Epithelial cell of prostate (primary cell): ENCODE measurements around the gene FAR2.
A peak's percentile ranks its signal among the peaks of the same experiment; 100 is the strongest.
"Not testable (repeated sequence)": the region's sequence is repeated elsewhere in the genome, so short reads cannot be mapped to it uniquely, and the experiment has no call there.

ENCODE experiments used
- DNase-seq: peaks from one replicate; pipeline ENCODE4 v3.0.0-alpha.2; 2011; ENCODE audit warnings: low read depth, low spot score
- H3K27ac ChIP-seq: fragments of 450-650 bp; 2 replicates; pipeline ENCODE4 v1.5.1; 2017; ENCODE audit warnings: mild to moderate bottlenecking

The FAR2 gene

DNA sequence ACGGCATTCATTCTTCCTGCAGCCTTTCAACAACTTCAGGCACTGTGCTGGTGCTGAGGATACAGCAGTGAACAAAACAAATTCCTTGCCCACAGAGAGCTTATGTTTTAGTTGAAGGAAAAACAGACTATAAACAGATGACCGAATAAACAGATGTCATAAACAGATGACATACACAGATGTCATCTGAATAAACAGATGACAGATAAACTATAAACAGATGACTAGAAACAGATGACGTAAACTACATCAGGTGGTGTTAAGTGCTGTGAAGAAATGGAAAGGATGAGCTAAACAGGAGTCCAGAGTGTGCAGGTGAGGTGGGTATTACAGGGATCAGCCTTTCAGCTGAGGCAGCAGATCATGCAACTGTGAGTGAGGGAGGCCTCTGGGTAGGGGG, 80.9 kb downstream of the FAR2 start:
- H3K27ac ChIP-seq: no peak overlapping the region
- DNase-seq: no peak

DNA sequence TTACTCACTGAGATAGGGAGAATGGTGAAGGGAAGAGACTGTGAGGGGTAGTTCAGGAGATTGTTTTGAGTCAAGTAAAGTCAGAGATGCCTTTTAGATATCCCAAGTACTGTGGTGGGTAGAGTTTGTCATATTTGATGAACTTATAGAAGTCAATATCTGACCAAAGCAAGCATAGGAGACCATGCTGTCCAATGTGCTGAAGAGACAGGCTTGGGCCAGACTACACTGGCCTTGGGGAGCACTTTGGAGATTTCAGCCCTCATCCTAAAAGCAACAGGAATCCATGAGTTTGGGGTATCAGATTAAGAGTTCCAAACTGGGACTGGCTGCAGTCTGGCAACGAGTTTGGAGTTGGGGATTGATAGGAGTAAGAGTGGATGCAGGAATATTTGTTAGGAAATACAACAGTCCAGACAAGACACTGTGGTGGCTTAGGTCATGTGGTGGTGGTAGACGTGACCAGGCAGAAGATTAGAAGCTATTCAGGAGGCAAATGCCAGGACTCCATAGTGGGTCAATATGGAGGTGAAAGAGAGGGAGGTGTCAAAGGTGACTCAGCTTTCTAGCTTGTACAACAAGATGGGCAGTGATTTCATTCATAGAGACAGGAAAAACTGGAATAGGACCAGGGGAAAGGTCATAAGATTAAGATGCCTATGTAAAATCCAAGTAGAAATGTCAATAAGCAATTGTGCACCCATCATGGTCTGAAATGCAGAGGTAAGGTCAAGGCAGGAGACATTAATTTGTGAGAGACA, 81.9 kb downstream of the FAR2 start:
- DNase-seq: no peak
- no peak overlapping the region for H3K27ac ChIP-seq

DNA sequence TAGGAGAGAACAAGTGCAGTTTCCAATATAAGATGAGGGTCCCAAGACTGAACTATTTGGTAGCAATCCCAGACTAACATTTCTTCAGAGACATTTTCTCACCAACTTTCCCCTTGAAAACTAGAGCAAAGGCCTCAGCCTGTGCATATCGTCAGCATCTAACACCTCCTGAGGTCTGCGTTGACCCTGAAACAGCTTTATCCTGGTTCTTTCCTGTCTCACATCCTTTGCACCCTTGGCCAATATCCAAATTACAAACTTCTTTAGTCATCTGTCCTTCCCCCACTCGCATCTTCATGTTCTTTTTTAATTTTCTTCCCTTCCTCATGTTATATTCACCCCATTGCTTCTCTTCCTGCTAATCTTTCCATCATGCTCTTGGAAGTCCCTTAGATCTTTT, 83.0 kb downstream of the FAR2 start:
- no peak overlapping the region for H3K27ac ChIP-seq
- no peak for DNase-seq

DNA sequence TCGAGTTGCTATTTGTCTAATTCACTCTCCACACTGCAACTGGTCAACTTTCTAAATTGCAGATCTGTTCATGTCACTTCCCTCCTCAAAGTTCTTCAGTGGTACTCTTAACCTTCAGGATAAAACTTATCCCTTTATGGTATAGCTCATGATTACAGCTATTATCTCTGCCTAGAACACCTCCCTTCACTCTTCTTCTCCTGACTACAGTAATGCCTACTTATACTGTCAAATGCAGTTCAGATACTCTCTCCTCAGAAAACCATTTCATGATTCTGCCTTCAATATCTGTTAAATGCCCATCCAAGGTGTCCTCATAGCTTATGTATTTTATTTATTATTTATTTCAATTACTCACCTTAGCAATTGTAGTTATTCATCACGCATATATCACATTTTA, 85.5 kb downstream of the FAR2 start:
- no peak for DNase-seq
- H3K27ac ChIP-seq: no peak overlapping the region

DNA sequence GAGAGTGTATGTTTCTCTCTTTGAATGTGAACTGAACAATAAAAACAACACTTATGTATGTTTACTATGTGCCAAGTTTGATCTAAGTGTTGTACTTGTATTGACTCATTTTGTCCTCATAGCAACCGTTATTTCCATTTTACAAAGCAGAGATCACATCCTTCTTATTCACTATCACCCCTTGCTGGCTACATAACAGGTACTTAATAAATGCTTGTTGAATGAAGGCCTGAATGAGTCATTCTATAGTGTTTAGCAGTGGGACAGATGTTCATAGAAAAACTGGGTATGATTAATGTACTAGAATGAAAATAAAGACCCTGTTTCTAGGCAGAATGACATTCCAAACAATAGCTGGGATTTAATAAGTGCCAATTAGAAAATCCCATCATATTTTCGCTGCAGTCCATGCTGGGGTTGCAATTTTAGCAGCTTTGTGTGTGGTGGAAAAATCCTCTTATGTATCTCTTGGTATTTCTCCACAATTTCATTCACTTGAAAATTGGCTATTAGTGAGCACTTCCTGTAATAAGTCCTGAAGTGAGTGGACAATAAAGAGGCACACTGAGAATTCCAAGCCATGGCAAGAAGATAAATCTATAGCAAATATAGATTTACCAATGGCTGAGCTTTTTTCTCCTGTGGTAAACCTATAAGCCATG, 86.0 kb downstream of the FAR2 start:
- no peak for DNase-seq
- no peak overlapping the region for H3K27ac ChIP-seq

DNA sequence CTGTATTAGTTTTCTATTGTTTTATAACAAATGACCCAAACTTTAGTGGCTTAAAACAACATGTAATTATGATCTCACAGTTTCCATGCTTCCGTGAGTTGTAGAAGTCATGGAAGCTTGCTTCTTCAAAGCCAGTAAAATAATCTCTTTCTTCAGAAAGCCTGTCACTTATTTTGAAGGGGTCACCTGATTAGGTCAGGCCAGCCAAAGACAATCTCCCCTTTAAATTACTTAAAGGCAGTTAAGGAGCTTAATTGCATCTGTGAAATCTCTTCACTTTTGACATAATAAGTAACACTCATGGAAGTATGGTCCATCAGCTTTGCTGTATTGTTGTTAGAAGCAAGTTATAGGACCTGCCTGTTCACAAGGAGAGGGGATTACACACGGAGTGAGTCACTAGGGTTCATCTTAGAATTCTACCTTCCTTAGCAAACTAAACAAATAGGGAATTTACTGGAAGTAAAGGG, 89.8 kb downstream of the FAR2 start:
- no peak overlapping the region for H3K27ac ChIP-seq
- DNase-seq: no peak

DNA sequence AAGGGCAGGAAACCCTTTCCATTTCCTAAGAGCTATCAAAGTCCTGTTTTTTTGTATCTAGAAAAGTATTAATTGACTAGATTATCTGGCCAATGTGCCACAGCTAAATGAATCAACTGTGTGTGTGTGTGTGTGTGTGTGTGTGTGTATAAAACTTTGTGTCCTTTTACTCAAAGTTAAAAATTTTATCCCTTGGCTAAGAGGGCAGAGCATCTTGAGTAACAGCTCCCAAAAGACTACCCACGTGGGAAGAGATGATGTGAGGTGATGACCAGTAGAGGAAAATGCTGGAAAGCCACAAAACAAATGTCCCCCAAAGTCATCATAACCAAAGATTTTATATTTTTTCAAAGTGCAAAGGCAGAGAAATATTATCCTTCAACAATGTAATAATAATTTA, 90.3 kb downstream of the FAR2 start:
- H3K27ac ChIP-seq: no peak overlapping the region
- no peak for DNase-seq

DNA sequence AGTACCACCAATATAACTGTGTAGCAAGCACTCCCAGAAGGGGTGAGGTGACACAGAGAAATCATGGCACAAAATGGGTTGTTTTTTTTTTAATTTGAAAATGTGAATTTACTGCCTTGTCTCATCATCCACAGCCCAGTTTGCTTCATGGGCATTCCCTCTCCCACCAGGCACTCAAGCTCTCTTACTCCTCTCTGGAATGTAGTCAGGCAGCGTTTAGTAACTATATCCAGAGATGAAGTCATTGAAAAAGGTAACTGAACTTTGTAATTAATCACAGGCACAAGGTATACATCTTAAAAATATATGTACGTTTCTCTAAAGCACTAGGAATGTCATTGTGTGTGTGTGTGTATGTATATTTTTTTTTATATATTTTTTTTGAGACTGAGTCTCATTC, 91.4 kb downstream of the FAR2 start:
- no peak for DNase-seq
- no peak overlapping the region for H3K27ac ChIP-seq

DNA sequence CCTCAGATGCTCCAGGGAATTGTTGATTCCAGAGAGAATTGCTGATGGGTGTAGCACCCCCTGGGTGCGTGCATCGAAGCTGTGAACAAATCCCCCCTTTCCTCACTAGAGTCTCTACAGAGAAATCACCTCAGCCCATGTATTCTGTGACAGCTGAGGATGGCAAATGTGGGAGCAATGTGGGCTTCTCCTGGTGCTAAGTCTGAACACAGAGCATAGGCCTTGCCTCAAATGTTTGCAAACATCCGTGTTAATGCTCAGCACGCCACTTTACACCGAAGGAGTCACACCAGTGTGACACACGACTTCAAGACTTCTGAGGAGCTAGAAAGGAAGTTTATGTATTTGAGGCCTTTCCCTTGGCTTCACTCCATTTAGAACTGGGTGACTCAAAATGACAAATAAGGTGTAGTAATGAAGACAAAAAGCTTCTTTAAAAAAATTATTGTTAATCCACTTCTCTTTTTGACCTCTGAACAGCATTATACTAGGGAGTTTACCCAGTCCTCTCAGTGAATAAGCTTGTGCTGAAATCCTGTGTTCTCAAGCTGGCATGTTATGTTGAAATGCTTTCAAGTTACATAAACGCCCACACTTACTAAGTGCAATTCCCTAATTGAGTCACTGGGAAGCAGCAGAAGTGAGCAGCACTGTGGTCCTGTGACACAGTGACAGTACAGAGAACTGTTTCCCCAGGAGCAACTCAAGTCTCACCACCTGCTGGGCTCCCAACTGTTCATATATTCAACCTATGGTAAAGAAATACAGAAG, 92.9 kb downstream of the FAR2 start:
- H3K27ac ChIP-seq: peak overlapping the region; percentile 53
- peak; percentile 79 for DNase-seq

DNA sequence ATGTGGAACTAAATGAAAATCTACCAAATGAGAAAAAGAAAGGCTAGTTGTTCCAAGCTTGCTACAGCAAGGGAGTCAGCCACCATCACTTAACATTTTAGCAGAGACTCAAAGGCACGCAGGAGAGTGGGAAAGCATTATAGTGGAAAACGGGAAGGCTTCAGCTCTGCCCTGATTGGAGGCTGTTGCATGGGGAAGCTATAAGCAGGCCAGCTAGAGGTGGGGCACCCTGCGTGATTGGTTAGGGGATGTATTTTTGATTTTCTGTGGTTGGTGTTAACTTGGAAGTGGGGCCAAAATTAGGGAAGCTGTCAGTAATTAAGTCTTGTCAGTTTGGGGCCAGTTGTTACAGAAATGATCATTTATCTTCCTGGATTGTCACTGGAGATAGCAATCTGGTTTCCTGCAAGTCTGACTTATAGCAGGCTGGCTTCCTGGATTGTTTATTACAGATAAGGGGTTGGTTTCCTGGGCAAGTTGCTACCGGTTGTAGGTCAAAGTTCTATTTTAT, 93.9 kb downstream of the FAR2 start:
- DNase-seq: no peak
- H3K27ac ChIP-seq: peak overlapping the region; percentile 53

DNA sequence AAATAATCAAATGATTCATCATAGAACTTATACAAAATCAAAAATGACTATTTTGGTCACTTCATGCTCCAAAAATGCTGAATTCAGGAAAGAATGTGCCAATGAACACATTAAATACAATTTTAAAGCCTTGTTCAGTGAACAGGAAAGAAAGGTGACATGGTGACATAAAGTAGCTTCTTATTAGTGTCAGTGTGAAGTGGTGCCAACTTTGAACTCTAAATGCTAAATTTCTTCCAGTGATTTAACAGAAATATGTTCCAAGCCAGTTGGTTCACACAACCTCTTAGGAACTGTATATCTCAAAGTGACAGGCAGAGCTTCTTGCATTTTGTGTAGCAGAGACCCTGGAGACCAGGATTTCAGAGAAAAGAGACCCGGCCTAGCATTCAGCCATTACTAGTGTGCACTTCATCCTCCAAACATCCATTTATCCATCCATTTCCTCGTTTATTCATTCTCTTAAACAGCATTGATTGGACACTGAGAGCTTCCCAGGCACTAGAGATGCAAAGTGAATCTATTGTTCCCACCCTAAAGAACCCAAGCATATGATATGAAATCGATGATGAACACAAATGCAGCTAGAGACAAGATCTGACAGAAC, 95.2 kb downstream of the FAR2 start:
- no peak overlapping the region for H3K27ac ChIP-seq
- no peak for DNase-seq

DNA sequence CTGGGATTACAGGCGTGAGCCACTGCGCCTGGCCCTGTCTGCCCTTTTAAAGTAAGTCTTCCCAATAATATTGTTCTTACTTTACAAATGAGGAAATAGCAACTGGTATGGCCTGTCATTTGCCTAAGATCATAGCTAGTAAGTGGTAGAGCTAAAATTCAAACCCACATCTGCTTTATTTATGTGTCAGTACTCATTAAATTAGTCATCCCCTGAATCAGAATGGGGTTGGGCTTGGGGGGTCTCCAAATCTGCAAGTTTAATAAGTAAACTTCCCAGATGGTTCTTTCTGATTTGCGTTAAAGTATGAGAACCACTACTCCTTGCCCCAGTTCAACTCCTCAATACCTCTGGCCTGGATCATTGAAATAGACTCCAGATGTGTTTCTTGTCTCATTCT, 96.2 kb downstream of the FAR2 start:
- no peak overlapping the region for H3K27ac ChIP-seq
- DNase-seq: no peak

DNA sequence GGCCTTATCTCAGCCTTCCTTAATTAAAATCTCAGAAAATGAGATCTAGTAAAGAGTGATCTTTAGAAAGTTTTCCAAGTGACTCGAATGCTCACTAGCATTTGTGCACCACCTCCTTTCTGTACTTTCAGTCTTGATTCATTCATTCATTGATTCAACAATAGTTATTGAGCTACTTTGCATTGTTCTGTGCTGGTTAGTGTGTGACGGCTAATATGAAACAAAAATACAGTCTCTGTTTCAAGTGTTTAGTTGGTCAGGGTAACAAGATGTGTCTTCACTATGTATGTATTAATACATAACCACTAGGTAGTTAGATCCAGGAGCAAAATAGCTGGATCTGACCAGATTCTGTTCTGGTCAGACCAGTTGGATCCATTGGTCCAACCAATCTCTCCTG, 100.9 kb downstream of the FAR2 start:
- DNase-seq: no peak
- no peak overlapping the region for H3K27ac ChIP-seq

DNA sequence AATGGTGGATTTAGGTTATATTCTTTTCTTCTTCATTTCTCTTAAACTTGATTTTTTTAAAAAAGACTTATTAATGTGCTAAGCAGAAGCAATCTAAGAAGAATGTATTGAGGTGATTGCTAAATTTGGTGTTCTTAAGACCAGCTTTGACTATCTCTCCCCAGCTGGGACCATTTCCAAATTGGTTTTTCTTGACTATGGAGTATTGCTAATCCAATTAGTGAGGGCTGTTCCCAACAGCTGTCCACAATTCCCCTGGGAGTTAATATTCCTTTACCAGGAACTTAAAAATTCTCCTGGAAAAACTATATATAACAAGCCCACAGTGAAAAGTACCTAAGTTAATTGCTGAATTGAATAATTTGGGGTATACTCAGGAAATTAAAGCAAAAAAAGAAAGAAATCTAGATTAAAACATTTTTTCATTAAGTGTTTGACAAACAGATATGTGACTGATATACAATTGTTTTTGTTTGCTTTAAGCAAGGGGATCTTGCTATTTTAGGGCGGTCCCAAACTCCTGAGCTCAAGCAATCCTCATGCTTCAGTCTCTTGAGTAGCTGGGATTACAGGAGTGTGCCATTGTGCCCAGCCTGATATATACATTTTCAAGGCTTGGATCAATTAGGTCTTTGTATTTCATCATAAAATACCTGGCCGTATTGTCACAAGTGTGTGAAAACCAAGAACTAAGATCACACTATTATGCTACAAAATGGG, 105.0 kb downstream of the FAR2 start:
- no peak for DNase-seq
- H3K27ac ChIP-seq: no peak overlapping the region

DNA sequence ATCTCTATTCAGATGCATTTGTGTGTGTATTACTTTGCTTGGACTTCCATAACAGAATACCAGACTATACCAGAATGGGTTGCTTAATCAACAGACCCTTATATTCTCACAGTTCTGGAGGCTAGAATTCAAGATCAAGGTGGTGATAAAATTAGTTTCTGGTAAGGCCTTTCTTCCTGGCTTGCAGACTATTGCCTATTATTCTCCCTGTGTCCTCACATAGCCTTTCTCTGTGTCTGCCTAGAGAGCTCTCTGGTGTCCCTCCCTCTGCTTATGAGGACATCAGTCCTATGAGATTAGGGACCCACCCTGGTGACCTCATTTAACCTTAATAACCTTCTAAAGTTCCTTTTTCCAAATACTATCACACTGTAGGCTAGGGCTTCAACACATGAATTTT, 106.0 kb downstream of the FAR2 start:
- no peak for DNase-seq
- H3K27ac ChIP-seq: no peak overlapping the region

DNA sequence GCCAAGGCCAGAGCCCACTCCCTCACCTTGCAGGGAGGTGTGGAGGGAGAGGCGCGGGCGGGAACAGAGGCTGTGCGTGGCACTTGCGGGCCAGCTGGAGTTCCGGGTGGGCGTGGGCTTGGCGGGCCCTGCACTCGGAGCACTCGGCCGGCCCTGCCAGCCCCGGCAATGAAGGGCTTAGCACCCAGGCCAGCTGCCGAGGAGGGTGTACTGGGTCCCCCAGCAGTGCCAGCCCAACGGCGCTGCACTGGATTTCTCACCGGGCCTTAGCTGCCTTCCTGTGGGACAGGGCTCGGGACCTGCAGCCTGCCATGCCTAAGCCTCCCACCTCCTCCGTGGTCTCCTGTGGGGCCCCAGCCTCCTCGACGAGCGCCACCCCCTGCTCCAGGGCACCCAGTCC, 107.5 kb downstream of the FAR2 start:
- no peak for DNase-seq
- H3K27ac ChIP-seq: no peak overlapping the region

DNA sequence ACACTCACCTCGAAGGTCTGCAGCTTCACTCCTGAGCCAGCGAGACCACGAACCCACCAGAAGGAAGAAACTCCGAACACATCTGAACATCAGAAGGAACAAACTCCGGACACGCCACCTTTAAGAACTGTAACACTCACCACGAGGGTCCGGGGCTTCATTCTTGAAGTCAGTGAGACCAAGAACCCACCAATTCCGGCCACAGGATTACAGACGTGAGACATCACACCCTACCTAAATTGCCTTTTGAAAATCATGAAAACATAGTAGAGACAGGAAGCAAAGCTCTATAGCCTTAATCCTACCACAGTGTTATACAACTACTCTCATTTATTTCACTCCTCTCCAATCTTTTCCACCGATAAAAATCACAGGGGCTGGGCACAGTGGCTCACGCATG, 108.6 kb downstream of the FAR2 start:
- H3K27ac ChIP-seq, DNase-seq: not testable (repeated sequence)

DNA sequence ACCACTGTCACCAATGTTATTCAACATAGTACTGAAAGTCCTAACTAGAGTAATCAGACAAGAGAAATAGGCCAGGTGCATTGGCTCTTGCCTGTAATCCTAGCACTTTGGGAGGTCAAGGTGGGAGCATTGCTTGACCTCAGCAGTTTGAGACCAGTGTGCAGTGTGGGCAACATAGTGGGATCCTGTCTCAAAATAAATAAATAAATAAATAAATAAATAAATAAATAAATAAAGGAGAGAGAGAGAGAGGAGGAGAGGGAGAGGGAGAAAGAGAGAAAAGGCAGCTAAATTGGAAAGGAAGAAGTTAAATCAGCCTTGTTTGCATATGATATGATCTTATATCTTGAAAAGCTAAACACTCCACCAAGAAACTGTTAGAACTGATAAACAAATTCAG, 115.3 kb downstream of the FAR2 start:
- no peak for DNase-seq
- no peak overlapping the region for H3K27ac ChIP-seq

DNA sequence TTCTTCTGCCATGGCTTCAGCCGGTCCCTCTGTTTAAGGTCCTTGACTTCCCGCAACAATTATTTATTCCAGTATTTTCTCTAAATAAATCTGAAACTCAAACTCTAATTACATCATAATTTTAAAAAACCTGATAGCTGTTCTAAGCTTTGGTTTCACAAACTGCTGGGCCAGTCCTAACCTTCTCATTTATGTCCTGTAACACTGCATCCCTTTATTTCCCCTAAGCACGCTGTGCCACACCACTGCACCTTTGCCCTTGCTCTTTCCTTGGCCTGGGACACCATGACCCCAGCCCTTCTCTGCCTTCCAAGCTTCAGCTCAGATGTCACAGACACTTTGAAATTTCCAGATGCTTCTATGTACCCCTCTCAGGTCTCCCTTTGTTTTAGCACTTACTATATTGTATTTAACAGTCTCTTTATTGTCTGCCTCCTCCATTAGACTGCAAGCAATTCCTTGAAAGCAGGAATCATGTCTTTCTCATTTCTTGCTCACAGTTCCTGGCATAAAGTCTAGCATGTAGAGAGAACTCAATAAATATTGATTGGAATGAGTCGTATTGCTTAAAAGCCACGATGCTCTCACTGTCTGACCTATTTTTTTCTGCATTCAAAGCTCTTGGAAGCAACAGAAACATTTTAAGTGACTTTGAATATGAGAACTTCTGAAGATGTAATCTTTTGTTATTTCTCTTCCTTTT, 120.8 kb downstream of the FAR2 start:
- DNase-seq: no peak

More for the DNA sequence above, 120.8 kb downstream of the FAR2 start:
- no peak overlapping the region for H3K27ac ChIP-seq
